ENCODE results near the gene COG7. TPM values are rescaled to one million over a fixed set of nuclear protein-coding genes. Genes with fewer than 3 reads are reported as not detected.
"Not testable (repeated sequence)": the region's sequence is repeated elsewhere in the genome, so short reads cannot be mapped to it uniquely, and the experiment has no call there.

The COG7 gene
- total RNA-seq, 1 experiment from 2014 or later, result 12.9 TPM

DNA sequence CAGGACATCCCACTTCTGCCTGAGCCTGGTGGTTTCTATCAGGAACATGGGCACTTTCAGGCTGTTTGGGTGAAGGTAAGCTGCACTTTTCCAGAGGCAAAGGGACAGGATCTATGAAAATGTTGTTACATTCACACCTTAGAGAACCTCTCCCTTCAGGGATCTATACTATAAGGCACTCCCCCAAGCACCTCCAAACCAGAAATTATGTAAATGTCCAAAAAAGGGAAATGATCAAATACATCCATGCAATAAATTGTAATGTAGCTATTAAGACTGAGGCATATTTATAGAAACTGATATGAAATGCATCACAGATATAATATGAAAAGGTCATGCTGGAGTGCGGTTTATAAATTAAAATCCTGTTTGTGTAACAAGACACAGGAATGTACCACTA, 23.3 kb upstream of the COG7 start:
- DNase-seq (ENCODE audit: low spot score), result no peak

GRCh38 chr16:23469814-23470213, 16.8 kb upstream of the COG7 start:
- DNase-seq (ENCODE audit: low spot score), result no peak

DNA sequence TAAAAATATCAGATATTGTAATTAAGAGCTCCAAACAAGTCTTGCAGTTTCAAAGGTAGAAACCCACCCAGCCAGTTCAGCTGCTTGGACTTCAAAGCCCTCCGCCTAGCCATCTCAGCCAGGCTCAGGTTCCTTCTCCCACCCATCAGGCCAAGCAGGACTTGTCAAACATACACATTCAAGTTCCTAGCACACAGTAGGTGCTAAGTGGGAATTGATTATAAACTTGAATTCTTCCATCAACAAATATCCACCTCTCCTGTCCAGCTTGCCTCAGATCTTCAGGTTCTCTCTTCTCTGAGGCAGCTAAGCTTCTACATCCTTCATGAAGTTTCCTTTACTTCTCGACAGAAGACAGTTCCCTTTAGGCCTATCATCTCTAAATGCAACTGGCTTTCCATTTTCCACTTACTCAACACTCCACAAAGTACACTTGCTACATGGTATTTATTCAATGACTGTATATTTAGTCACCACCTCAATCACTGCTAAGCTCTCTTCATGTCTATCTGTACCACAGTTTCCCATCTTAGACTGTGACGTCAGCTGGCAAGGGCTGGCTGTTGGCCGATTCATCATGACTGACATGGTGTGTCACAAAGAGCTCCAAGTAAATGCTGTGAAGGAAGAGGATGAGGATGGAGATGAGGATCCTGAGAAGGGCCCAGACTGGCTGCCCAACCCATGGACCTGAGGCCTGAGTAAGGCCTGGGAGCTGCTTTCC, 13.3 kb upstream of the COG7 start:
- DNase-seq (ENCODE audit: low spot score), result no peak

- no peak for DNase-seq (ENCODE audit: low spot score)
Measured at GRCh38 chr16:23465179-23465578, 12.2 kb upstream of the COG7 start.

- DNase-seq (ENCODE audit: low spot score), result no peak
Measured at GRCh38 chr16:23464196-23464595, 11.2 kb upstream of the COG7 start.

- peak; percentile 16 for DNase-seq (ENCODE audit: low spot score)
Measured at GRCh38 chr16:23462994-23463393, 10.0 kb upstream of the COG7 start.

- no peak for DNase-seq (ENCODE audit: low spot score)
Measured at GRCh38 chr16:23453338-23454052, 506 bp upstream of the COG7 start.

DNA sequence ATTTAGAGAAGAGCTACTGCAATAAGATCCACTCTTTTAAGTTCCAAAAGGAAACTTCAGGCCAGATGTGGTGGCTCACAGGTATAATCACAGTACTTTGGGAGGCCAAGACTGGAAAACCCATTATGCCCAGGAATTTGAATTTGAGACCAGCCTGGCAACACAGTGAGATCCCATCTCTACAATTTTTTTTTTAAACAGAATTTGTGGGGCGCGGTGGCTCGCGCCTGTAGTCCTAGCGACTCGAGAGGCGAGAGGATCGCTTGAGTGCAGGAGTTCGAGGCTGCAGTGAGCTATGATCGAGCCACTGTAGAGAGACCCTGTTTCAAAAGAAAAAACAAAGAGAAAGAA, 793 bp downstream of the COG7 start:
- no peak for DNase-seq (ENCODE audit: low spot score)

DNA sequence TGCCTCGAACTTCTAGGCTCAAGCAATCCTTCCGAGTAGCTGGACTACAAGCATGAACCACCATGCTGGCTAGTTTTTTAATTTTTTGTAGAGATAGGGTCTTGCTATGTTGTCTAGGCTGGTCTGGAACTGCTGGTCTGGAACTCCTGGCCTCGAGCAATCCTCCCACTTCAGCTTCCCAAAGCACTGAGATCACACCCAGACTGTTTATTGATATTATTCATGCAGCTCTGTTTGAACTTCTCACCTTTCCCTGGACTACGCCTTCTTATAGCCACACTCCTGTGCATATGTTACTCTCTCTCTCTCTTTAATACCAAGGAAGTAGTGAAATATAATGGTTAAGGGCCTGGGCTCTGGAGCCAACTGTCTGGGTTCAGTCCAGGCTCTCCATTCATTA, 4.6 kb downstream of the COG7 start:
- DNase-seq (ENCODE audit: low spot score), result no peak

DNA sequence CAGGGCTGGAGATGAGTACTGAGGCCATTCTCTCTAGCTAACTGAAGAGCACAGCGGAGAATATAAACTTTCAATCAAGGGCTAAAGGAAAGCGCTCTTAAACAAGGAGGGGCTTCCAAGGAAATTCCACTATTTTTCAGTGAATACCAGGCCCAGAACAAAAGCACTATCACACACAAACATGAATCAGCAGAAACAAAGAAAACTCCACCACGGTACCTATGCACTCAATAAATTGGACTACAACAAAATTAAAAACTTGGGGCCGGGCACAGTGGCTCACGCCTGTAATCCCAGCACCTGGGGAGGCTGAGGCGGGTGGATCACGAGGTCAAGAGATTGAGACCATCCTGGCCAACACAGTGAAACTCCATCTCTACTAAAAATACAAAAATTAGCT, 15.4 kb downstream of the COG7 start:
- not testable (repeated sequence) for DNase-seq (ENCODE audit: low spot score)

GRCh38 chr16:23436951-23437350, 16.0 kb downstream of the COG7 start:
- DNase-seq (ENCODE audit: low spot score), result no peak

DNA sequence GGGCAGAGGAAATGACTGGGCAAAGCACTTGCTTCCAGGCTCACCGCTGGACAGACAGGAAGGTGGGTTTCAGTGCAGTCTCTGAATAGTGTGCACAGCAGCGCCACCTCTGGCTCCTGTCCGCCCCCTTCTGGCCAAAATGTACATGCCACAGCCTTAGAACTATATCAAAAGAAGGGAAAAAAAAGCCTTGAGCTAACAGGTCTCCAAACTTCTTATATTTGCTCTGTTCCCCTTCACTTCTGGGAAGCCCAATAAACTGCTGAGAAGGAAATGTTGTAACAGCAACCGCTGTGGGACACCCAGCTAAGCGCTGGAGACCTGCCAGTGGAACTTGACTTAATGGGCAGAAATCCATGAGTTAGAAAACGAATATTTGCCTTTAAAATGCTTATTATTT, 17.5 kb downstream of the COG7 start:
- peak; percentile 65 for DNase-seq (ENCODE audit: low spot score)

DNA sequence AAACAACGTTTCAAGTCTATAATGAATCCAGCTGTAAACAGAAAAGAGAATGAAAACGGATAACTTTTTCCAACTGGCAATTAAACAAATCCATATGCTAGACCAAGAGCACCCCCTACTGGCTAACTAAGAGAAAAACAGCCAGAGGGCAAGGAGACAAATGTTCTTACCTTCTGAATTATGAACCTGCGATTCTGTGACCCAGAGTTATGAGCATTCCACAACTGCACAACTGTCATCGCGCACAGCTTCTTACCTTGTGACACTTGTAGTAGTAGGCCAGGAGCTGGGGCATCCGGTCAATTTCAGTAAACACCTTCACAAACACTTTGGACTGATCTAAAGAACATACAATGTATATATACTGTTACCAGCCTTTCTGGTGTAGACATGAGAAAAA, 18.6 kb downstream of the COG7 start:
- peak; percentile 46 for DNase-seq (ENCODE audit: low spot score)

- DNase-seq (ENCODE audit: low spot score), result no peak
Measured at GRCh38 chr16:23433261-23433920, 19.6 kb downstream of the COG7 start.

GRCh38 chr16:23432176-23433128, 20.5 kb downstream of the COG7 start:
- DNase-seq (ENCODE audit: low spot score), result no peak

GRCh38 chr16:23428351-23428750, 24.6 kb downstream of the COG7 start:
- no peak for DNase-seq (ENCODE audit: low spot score)

DNA sequence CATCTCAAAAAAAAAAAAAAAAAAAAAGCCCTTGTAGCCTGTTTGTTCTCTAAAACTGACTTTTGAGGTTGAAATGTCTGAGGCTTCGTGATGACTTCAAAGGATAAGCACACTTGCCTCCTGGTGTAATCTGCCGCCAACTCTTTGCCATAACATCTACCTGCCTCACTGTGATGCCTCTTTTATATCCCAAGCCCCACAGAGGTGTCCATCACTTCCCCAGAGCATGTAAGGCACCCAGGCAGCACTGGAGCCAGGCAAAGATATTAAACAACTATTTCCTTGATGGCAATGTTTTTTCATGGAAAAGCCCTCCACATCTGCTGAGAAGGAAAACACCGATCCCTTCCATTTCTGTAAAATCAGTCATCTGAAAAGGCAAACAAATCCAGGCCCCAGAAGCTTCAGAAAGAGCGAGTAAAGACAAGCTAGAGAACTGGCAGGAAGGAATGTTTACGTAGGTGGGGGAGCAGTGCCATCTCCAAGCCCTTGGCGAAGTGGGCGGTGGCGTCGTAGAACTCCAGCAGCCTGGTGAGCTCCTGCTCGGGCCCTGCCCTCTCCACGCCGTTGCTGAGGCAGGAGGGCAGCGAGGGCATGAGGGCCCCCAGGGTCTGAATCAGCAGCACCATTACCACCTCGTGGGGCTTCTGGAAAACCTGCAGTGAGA, 28.6 kb downstream of the COG7 start:
- DNase-seq (ENCODE audit: low spot score), result peak; percentile 57

DNA sequence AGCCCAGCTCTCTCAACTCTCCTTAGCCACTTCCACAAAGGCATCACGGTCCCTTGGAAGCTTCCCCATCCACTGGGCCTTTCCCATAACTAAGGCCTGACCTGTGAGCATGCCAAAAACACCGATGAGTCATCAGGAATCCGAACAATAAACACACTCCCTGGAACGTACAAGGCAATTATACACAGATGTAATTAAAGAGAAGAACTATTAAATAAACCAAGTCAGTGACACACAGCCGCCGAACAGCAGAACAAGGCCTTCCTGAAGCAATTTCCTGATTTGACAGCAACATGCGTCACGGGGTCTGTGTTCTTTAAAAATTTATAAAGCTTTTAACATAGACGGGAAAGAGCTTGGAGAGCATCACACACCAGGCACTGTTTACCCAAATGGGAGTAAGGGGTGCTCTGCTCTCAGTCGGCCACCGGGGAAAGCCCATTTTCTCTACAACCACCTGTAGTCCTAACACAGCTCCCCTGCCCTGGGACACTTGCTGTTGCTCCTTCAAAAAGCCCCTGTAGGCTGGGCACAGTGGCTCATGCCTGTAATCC, 29.4 kb downstream of the COG7 start:
- peak; percentile 95 for DNase-seq (ENCODE audit: low spot score)

DNA sequence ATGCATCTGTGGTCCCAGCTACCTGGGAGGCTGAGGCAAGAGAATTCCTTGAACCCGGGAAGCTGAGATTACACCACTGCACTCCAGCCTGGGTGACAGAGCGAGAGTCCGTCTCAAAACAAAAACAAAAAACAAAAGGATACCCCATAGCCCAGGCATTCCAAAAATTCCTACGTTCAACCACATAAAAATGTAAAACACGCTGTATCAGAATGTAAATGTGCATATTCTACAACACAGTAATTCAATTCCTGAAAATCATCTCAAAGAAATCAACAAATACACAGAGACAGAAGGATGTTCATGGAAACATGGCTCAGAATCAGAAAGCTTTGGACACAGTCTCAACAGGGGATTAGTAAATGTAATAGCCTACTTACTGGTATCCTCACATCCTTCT, 33.0 kb downstream of the COG7 start:
- DNase-seq (ENCODE audit: low spot score), result no peak

DNA sequence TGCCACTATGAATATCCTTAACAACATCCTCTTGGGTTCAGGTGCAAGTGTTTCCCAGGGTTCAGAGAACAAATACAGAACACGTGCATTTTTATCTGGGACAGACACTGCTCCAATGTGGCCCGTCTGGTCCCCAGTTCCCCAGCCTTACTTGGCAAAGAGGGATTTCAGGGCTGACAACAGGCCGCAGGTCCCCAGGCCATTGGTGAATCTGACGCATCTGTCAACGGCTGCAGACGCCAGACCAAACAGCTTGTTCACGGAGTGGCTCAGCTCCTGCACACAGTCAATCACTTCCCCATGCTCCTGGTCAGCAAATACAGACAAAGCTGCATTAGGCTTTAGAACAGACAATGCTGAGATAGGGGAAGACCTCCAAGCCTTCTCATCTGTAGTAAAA, 36.2 kb downstream of the COG7 start:
- DNase-seq (ENCODE audit: low spot score), result no peak

- DNase-seq (ENCODE audit: low spot score), result no peak
Measured at GRCh38 chr16:23414731-23415130, 38.3 kb downstream of the COG7 start.
